WTC11 (cell line): ENCODE data around the gene MYL7. TPM values are rescaled to one million over a fixed set of nuclear protein-coding genes. Genes with fewer than 3 reads are reported as not detected.

Source experiments
- ATAC-seq: fragments of 200-7000 bp; cut with Tn5 transposase; 2 replicates; pipeline ENCODE4 v1.10.0; 2021; ENCODE audit warnings: mild to moderate bottlenecking, moderate library complexity
- CTCF ChIA-PET: fragments of 300-600 bp; sonication (Branson Sonifier 250); formaldehyde crosslinking; loops from one replicate; lab custom pipeline; 2021; ENCODE audit warnings: antibody characterized with exemption; lab: Charles Lee
- POLR2A ChIA-PET: fragments of 350-600 bp; sonication (Branson Sonifier 250); formaldehyde crosslinking; loops from one replicate; lab custom pipeline; 2021; ENCODE audit warnings: antibody characterized with exemption; lab: Charles Lee
- DNase-seq: peaks from one replicate; pipeline ENCODE4 v3.0.0; 2021; ENCODE audit warnings: low spot score
- H3K27ac Mint-ChIP-seq: 2 replicates; pipeline ENCODE4 v1.8.0; 2021; ENCODE audit warnings: mixed read lengths
- H3K27me3 Mint-ChIP-seq: 2 replicates; pipeline ENCODE4 v1.8.0; 2021; ENCODE audit warnings: low read depth, mild to moderate bottlenecking, moderate library complexity, mixed read lengths
- H3K36me3 Mint-ChIP-seq: 2 replicates; pipeline ENCODE4 v1.8.0; 2021; ENCODE audit warnings: mixed read lengths
- H3K4me1 Mint-ChIP-seq: 2 replicates; pipeline ENCODE4 v1.8.0; 2022; ENCODE audit warnings: mixed read lengths
- H3K4me3 Mint-ChIP-seq: 2 replicates; pipeline ENCODE4 v1.8.0; 2021; ENCODE audit warnings: mild to moderate bottlenecking, moderate library complexity, mixed read lengths
- H3K9me3 Mint-ChIP-seq: 2 replicates; pipeline ENCODE4 v1.8.0; 2021; ENCODE audit warnings: mixed read lengths
- ATF2 ChIP-seq: sonication (generic); formaldehyde crosslinking; IDR thresholded peaks from 2 replicates; pipeline ENCODE4 v1.8.1; 2022; ENCODE audit warnings: low read depth, missing genetic modification reagents, borderline replicate concordance
- E2F1 ChIP-seq: sonication (generic); formaldehyde crosslinking; IDR thresholded peaks from 2 replicates; pipeline ENCODE4 v1.8.0; 2022; ENCODE audit warnings: mild to moderate bottlenecking, missing genetic modification reagents
- FOXJ3 ChIP-seq: sonication (generic); formaldehyde crosslinking; IDR thresholded peaks from 2 replicates; pipeline ENCODE4 v1.9.0; 2021; ENCODE audit warnings: missing genetic modification reagents, mild to moderate bottlenecking, borderline replicate concordance
- GTF2I ChIP-seq: fragments of 250-450 bp; sonication (Bioruptor Pico); conservative IDR thresholded peaks from 2 replicates; pipeline ENCODE4 v1.4.0; 2021; ENCODE audit warnings: mild to moderate bottlenecking
- HMGA2 ChIP-seq: fragments of 250-450 bp; sonication (Bioruptor Pico); IDR thresholded peaks from 2 replicates; pipeline ENCODE4 v1.4.0; 2021; ENCODE audit warnings: mild to moderate bottlenecking, moderate library complexity
- IRF1 ChIP-seq: sonication (generic); formaldehyde crosslinking; IDR thresholded peaks from 2 replicates; pipeline ENCODE4 v1.8.0; 2023; ENCODE audit warnings: missing genetic modification reagents
- MLX ChIP-seq: sonication (generic); formaldehyde crosslinking; IDR thresholded peaks from 2 replicates; pipeline ENCODE4 v1.8.1; 2023; ENCODE audit warnings: mild to moderate bottlenecking, missing genetic modification reagents, moderate library complexity
- MXD4 ChIP-seq: fragments of 250-450 bp; sonication (Bioruptor Pico); IDR thresholded peaks from 2 replicates; pipeline ENCODE4 v1.8.0; 2021; ENCODE audit warnings: mild to moderate bottlenecking, moderate library complexity, borderline replicate concordance
- TEAD1 ChIP-seq: sonication (generic); formaldehyde crosslinking; IDR thresholded peaks from 2 replicates; pipeline ENCODE4 v1.8.0; 2022; ENCODE audit warnings: mild to moderate bottlenecking, missing genetic modification reagents
- TP53 ChIP-seq: sonication (generic); formaldehyde crosslinking; IDR thresholded peaks from 2 replicates; pipeline ENCODE4 v1.8.1; 2023; ENCODE audit warnings: mild to moderate bottlenecking, missing genetic modification reagents
- ZBTB21 ChIP-seq: sonication (generic); formaldehyde crosslinking; IDR thresholded peaks from 2 replicates; pipeline ENCODE4 v1.8.1; 2023; ENCODE audit warnings: mild to moderate bottlenecking, missing genetic modification reagents, borderline replicate concordance
- ZNF121 ChIP-seq: sonication (generic); formaldehyde crosslinking; IDR thresholded peaks from 2 replicates; pipeline ENCODE4 v1.8.0; 2023; ENCODE audit warnings: missing genetic modification reagents
- ZNF138 ChIP-seq: sonication (generic); formaldehyde crosslinking; conservative IDR thresholded peaks from 2 replicates; pipeline ENCODE4 v1.8.1; 2022; ENCODE audit warnings: mild to moderate bottlenecking, moderate library complexity, missing genetic modification reagents
- ZNF281 ChIP-seq: sonication (generic); formaldehyde crosslinking; IDR thresholded peaks from 2 replicates; pipeline ENCODE4 v1.8.0; 2023; ENCODE audit warnings: mild to moderate bottlenecking, missing genetic modification reagents
- ZNF425 ChIP-seq: fragments of 250-450 bp; sonication (Bioruptor Pico); conservative IDR thresholded peaks from 2 replicates; pipeline ENCODE4 v1.9.0; 2021; ENCODE audit warnings: mild to moderate bottlenecking
- total RNA-seq: library from RNA; stranded (reverse); gene quantifications from 3 replicates; pipeline ENCODE4 v1.2.3, GENCODE V29; 2021

The MYL7 gene
- total RNA-seq, 1 experiment from 2014 or later = 0.90 TPM

- TF ChIP-seq ZNF425 (CRISPR knock-in tag) (no peak), MLX (no peak), TEAD1 (CRISPR knock-in tag) (no peak), ZNF121 (no peak), ATF2 (CRISPR knock-in tag) (no peak), TP53 (CRISPR knock-in tag) (no peak), E2F1 (CRISPR knock-in tag) (no peak), MXD4 (CRISPR knock-in tag) (no peak)
- TF ChIP-seq, all 79 proteins: peak for 0
Measured at GRCh38 chr7:44144426-44144967, 3.4 kb upstream of the MYL7 start (continued).

- Mint-ChIP-seq H3K4me3 (no peak overlapping the region), H3K4me1 (peaks cover 21% of the 10 kb centered on the region), H3K9me3 (no peaks in the 10 kb centered on the region), H3K27me3 (peaks cover 41% of the 10 kb centered on the region), H3K36me3 (no peaks in the 10 kb centered on the region), H3K27ac (no peak overlapping the region)
- ATAC-seq (no peak), DNase-seq (no peak)
- ChIA-PET POLR2A (no interaction called here), CTCF (no interaction called here)
- no peak for TF ChIP-seq HMGA2 (CRISPR knock-in tag)
- TF ChIP-seq E2F1 (CRISPR knock-in tag) = no peak
- no peak for TF ChIP-seq ZNF121
- no peak for TF ChIP-seq ZBTB21 (CRISPR knock-in tag)
- no peak for TF ChIP-seq IRF1
- no peak for TF ChIP-seq GTF2I (CRISPR knock-in tag)
- TF ChIP-seq ZNF138 (CRISPR knock-in tag) = no peak
- no peak for TF ChIP-seq ZNF281 (CRISPR knock-in tag)
- no peak for TF ChIP-seq FOXJ3 (CRISPR knock-in tag)
Measured at GRCh38 chr7:44143646-44144250, 2.6 kb upstream of the MYL7 start.
